Panc1 (cell line): ENCODE results near the gene EEF1AKMT3.

Source experiments
- POLR2AphosphoS5 ChIP-seq: IDR thresholded peaks from 2 replicates; pipeline ENCODE4 v1.6.1; 2012; ENCODE audit warnings: mild to moderate bottlenecking, low read depth, low read length, moderate library complexity
- SIN3A ChIP-seq: IDR thresholded peaks from 2 replicates; pipeline ENCODE4 v1.6.1; 2012; ENCODE audit warnings: low read depth, mild to moderate bottlenecking, low read length, moderate library complexity, borderline replicate concordance; ENCODE audit not compliant: insufficient read depth
- TCF7L2 ChIP-seq: IDR thresholded peaks from 2 replicates; pipeline ENCODE4 v1.6.1; 2011; ENCODE audit warnings: mild to moderate bottlenecking, low read depth, low read length, inconsistent platforms
- TF ChIP-seq, protein P1 (sequence below): fragments of 450-650 bp; IDR thresholded peaks from 2 replicates; pipeline ENCODE4 v1.5.1; 2017; ENCODE audit warnings: mild to moderate bottlenecking
- TF ChIP-seq, protein P2 (sequence below), 2 experiments: IDR thresholded peaks; 2 replicates each; pipeline ENCODE4 v1.6.1; 2011 to 2012; ENCODE audit warnings: low read depth in 2 of 2, control low read depth in 1 of 2, low read length in 1 of 2, mild to moderate bottlenecking in 1 of 2, moderate library complexity in 1 of 2; ENCODE audit not compliant: insufficient read depth in 1 of 2

DNA sequence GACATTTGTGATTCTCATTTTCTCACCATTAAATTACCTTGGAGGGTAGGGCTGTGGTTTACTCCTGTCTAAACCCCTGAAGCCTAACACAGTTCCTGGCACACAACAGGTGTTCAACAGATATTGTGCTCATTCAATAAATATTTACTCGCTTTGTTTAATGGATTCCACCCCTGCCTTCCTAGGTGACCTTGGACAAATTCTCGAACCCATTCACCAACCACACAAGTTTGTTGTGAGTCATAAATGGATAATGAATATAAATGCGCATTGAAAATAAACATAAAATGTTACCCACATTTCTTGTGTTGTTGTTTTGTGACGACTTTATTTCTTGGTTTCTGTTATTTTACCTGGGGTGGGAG, 9.8 kb downstream of the EEF1AKMT3 start:
- TF ChIP-seq, protein P1, sequence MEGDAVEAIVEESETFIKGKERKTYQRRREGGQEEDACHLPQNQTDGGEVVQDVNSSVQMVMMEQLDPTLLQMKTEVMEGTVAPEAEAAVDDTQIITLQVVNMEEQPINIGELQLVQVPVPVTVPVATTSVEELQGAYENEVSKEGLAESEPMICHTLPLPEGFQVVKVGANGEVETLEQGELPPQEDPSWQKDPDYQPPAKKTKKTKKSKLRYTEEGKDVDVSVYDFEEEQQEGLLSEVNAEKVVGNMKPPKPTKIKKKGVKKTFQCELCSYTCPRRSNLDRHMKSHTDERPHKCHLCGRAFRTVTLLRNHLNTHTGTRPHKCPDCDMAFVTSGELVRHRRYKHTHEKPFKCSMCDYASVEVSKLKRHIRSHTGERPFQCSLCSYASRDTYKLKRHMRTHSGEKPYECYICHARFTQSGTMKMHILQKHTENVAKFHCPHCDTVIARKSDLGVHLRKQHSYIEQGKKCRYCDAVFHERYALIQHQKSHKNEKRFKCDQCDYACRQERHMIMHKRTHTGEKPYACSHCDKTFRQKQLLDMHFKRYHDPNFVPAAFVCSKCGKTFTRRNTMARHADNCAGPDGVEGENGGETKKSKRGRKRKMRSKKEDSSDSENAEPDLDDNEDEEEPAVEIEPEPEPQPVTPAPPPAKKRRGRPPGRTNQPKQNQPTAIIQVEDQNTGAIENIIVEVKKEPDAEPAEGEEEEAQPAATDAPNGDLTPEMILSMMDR, result no peak
- TF ChIP-seq SIN3A (no peak), POLR2AphosphoS5 (no peak), TCF7L2 (no peak)
- TF ChIP-seq, protein P2, sequence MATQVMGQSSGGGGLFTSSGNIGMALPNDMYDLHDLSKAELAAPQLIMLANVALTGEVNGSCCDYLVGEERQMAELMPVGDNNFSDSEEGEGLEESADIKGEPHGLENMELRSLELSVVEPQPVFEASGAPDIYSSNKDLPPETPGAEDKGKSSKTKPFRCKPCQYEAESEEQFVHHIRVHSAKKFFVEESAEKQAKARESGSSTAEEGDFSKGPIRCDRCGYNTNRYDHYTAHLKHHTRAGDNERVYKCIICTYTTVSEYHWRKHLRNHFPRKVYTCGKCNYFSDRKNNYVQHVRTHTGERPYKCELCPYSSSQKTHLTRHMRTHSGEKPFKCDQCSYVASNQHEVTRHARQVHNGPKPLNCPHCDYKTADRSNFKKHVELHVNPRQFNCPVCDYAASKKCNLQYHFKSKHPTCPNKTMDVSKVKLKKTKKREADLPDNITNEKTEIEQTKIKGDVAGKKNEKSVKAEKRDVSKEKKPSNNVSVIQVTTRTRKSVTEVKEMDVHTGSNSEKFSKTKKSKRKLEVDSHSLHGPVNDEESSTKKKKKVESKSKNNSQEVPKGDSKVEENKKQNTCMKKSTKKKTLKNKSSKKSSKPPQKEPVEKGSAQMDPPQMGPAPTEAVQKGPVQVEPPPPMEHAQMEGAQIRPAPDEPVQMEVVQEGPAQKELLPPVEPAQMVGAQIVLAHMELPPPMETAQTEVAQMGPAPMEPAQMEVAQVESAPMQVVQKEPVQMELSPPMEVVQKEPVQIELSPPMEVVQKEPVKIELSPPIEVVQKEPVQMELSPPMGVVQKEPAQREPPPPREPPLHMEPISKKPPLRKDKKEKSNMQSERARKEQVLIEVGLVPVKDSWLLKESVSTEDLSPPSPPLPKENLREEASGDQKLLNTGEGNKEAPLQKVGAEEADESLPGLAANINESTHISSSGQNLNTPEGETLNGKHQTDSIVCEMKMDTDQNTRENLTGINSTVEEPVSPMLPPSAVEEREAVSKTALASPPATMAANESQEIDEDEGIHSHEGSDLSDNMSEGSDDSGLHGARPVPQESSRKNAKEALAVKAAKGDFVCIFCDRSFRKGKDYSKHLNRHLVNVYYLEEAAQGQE (IDR thresholded peaks at IDR 0.05; ENCODE audit: insufficient read depth in 1 of 2, low read depth in 2 of 2, low read length in 1 of 2), result no peak
